GM23248 (cell line): ENCODE measurements around the gene FAM13B.

Experiments
- EZH2 ChIP-seq: fragments of 200-600 bp; sonication (generic); IDR thresholded peaks from 2 replicates; pipeline ENCODE4 v1.6.1; 2018; ENCODE audit warnings: antibody characterized with exemption, mild to moderate bottlenecking; ENCODE audit not compliant: insufficient read depth, poor library complexity, severe bottlenecking
- EZH2phosphoT487 ChIP-seq: fragments of 200-600 bp; sonication (generic); IDR thresholded peaks from 2 replicates; pipeline ENCODE4 v1.6.1; 2018; ENCODE audit warnings: antibody characterized with exemption, moderate library complexity, mild to moderate bottlenecking, low read depth; ENCODE audit not compliant: insufficient read depth

- no peak for TF ChIP-seq EZH2phosphoT487
- TF ChIP-seq EZH2 = no peak
These were observed 11.1 kb downstream of the FAM13B start for GRCh38 chr5:138021771-138022170.
